GM12878 (cell line): Measurements from ENCODE around the gene FAM78A.

ENCODE experiments used
- ATF7 ChIP-seq: fragments of 450-650 bp; IDR thresholded peaks from 2 replicates; pipeline ENCODE4 v1.6.1; 2016; ENCODE audit warnings: low read depth, mild to moderate bottlenecking
- RB1 ChIP-seq: fragments of 450-650 bp; formaldehyde crosslinking; IDR thresholded peaks from 2 replicates; pipeline ENCODE4 v1.6.1; 2017; ENCODE audit warnings: mild to moderate bottlenecking, borderline replicate concordance
- RCOR1 ChIP-seq: conservative IDR thresholded peaks from 2 replicates; pipeline ENCODE4 v1.6.1; 2012; ENCODE audit warnings: low read depth, low read length, improper control_type of control experiment
- SIX5 ChIP-seq: IDR thresholded peaks from 2 replicates; pipeline ENCODE4 v1.6.1; 2011; ENCODE audit warnings: mild to moderate bottlenecking, low read depth, low read length, moderate library complexity; ENCODE audit not compliant: severe bottlenecking
- SMAD1 ChIP-seq: fragments of 450-650 bp; IDR thresholded peaks from 2 replicates; pipeline ENCODE4 v1.6.1; 2018; ENCODE audit warnings: mild to moderate bottlenecking, low read depth; ENCODE audit not compliant: partially characterized antibody
- TF ChIP-seq, protein P1 (sequence below): fragments of 450-650 bp; IDR thresholded peaks from 2 replicates; pipeline ENCODE4 v1.6.1; 2017; ENCODE audit warnings: antibody characterized with exemption, mild to moderate bottlenecking, moderate library complexity
- TF ChIP-seq, protein P2 (sequence below), 3 experiments: IDR thresholded peaks in 2 of 3; conservative IDR thresholded peaks in 1 of 3; 2 replicates each; pipeline ENCODE4 v1.5.1; 2011; ENCODE audit warnings: low read depth in 3 of 3, low read length in 3 of 3, mild to moderate bottlenecking in 3 of 3, control low read depth in 2 of 3, moderate library complexity in 2 of 3, inconsistent platforms in 1 of 3, mixed read lengths in 1 of 3; ENCODE audit not compliant: control insufficient read depth in 2 of 3, insufficient read depth in 1 of 3; ENCODE audit errors: extremely low read depth in 1 of 3

DNA sequence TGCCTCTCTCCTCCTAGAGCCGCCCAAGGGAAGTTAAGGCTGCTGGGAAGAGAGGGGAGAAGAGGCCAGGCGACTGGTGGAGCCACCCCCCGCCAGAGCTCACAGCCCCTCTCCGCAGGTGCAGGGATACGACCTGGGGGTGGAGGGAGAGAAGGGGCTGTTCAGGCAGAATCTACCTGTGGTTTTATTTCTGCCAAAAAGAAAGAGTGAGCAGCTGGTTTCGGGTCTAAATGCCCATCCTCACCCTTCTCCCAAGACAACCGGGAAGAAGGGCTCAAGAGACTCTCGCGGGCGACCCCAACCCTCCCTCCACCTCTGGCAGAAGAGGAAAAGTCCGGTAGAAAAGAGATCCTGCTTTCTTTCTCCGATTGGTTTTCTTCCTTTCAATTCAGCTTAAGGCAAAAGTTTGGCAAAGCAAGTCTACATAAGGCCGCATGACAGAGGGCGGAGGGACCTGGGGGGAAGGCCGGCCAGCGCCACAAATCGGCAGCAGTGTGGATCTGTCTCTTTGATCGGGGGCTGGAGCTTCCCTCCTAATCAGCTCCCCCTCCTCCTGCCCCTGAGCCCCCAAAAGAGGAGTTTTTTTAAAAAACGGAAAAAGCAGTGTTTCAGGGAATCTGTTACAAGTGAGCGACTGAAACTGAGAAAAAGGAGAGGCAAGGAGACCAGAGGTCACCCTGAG lies 16.3 kb downstream of the FAM78A start:
- TF ChIP-seq, protein P1, sequence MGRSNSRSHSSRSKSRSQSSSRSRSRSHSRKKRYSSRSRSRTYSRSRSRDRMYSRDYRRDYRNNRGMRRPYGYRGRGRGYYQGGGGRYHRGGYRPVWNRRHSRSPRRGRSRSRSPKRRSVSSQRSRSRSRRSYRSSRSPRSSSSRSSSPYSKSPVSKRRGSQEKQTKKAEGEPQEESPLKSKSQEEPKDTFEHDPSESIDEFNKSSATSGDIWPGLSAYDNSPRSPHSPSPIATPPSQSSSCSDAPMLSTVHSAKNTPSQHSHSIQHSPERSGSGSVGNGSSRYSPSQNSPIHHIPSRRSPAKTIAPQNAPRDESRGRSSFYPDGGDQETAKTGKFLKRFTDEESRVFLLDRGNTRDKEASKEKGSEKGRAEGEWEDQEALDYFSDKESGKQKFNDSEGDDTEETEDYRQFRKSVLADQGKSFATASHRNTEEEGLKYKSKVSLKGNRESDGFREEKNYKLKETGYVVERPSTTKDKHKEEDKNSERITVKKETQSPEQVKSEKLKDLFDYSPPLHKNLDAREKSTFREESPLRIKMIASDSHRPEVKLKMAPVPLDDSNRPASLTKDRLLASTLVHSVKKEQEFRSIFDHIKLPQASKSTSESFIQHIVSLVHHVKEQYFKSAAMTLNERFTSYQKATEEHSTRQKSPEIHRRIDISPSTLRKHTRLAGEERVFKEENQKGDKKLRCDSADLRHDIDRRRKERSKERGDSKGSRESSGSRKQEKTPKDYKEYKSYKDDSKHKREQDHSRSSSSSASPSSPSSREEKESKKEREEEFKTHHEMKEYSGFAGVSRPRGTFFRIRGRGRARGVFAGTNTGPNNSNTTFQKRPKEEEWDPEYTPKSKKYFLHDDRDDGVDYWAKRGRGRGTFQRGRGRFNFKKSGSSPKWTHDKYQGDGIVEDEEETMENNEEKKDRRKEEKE, result no peak
- TF ChIP-seq RCOR1, result no peak
- TF ChIP-seq SMAD1, result no peak
- TF ChIP-seq, protein P2, sequence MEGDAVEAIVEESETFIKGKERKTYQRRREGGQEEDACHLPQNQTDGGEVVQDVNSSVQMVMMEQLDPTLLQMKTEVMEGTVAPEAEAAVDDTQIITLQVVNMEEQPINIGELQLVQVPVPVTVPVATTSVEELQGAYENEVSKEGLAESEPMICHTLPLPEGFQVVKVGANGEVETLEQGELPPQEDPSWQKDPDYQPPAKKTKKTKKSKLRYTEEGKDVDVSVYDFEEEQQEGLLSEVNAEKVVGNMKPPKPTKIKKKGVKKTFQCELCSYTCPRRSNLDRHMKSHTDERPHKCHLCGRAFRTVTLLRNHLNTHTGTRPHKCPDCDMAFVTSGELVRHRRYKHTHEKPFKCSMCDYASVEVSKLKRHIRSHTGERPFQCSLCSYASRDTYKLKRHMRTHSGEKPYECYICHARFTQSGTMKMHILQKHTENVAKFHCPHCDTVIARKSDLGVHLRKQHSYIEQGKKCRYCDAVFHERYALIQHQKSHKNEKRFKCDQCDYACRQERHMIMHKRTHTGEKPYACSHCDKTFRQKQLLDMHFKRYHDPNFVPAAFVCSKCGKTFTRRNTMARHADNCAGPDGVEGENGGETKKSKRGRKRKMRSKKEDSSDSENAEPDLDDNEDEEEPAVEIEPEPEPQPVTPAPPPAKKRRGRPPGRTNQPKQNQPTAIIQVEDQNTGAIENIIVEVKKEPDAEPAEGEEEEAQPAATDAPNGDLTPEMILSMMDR (IDR thresholded peaks at IDR 0.05 in 2 of 3, conservative IDR thresholded peaks at IDR 0.05 in 1 of 3; ENCODE audit: control insufficient read depth in 2 of 3, extremely low read depth in 1 of 3, insufficient read depth in 1 of 3, low read depth in 3 of 3, low read length in 3 of 3), result no peak
- no peak for TF ChIP-seq SIX5
- TF ChIP-seq ATF7, result no peak
- no peak for TF ChIP-seq RB1
